Measurements from ENCODE around the gene CCDC144A. TPM values are rescaled to one million over a fixed set of nuclear protein-coding genes. Genes with fewer than 3 reads are reported as not detected.
"Not testable (repeated sequence)": the region's sequence is repeated elsewhere in the genome, so short reads cannot be mapped to it uniquely, and the experiment has no call there.

Gene CCDC144A
- total RNA-seq, 1 donor from 2014 or later: 2.5 TPM

- TF ChIP-seq POLR2A (IDR thresholded peaks at IDR 0.05) (no peak), CTCF (IDR thresholded peaks at IDR 0.05) (no peak), POLR2AphosphoS5 (IDR thresholded peaks at IDR 0.05; ENCODE audit: insufficient read depth in 1 of 2, low read depth in 1 of 2) (no peak)
- Histone ChIP-seq H3K9me3 (no peaks in the 10 kb centered on the region), H3K36me3 (no peaks in the 10 kb centered on the region), H3K27ac (no peak overlapping the region), H3K27me3 (no peaks in the 10 kb centered on the region), H3K4me3 (no peak overlapping the region), H3K4me1 (no peaks in the 10 kb centered on the region)
- DNase-seq (ENCODE audit: extremely low spot score in 2 of 2): no peak
- intact Hi-C loops (cut with DNase I): no loop called here
These were observed 131.0 kb downstream of the CCDC144A start for GRCh38 chr17:16820979-16821543.

- H3K9me3 ChIP-seq; intact Hi-C loops (cut with DNase I); H3K36me3 ChIP-seq; H3K4me3 ChIP-seq; H3K4me1 ChIP-seq; DNase-seq (ENCODE audit: extremely low spot score in 2 of 2); H3K27me3 ChIP-seq; H3K27ac ChIP-seq: not testable (repeated sequence)
These were observed 132.1 kb downstream of the CCDC144A start for GRCh38 chr17:16822133-16822532.

GRCh38 chr17:16823768-16824406, 133.8 kb downstream of the CCDC144A start:
- H3K27ac ChIP-seq; H3K9me3 ChIP-seq; intact Hi-C loops (cut with DNase I); H3K4me3 ChIP-seq; H3K27me3 ChIP-seq; H3K4me1 ChIP-seq; DNase-seq (ENCODE audit: extremely low spot score in 2 of 2); H3K36me3 ChIP-seq: not testable (repeated sequence)

Small RNA genes within 50 kb of the gene (small RNA-seq; reads per million reads assigned to genes)
- not detected for gene AC022596.1
- not detected for gene RNU6-405P

Other genes with a start within 250 kb of the CCDC144A start
- 1.7 TPM for gene LRRC75A, start 198.0 kb upstream of the CCDC144A start, total RNA-seq
- gene ZNF287, start 121.0 kb upstream of the CCDC144A start, total RNA-seq: 5.9 TPM
- 15.5 TPM for gene ZNF624, start 36.4 kb upstream of the CCDC144A start, total RNA-seq